Kidney capillary endothelial cell (primary cell): Measurements from ENCODE around the gene IRF8.
"Not testable (repeated sequence)": the region's sequence is repeated elsewhere in the genome, so short reads cannot be mapped to it uniquely, and the experiment has no call there.

ENCODE experiments used
- DNase-seq: peaks from one replicate; pipeline ENCODE4 v3.0.0-alpha.2; 2018; ENCODE audit warnings: low spot score

IRF8 gene

DNA sequence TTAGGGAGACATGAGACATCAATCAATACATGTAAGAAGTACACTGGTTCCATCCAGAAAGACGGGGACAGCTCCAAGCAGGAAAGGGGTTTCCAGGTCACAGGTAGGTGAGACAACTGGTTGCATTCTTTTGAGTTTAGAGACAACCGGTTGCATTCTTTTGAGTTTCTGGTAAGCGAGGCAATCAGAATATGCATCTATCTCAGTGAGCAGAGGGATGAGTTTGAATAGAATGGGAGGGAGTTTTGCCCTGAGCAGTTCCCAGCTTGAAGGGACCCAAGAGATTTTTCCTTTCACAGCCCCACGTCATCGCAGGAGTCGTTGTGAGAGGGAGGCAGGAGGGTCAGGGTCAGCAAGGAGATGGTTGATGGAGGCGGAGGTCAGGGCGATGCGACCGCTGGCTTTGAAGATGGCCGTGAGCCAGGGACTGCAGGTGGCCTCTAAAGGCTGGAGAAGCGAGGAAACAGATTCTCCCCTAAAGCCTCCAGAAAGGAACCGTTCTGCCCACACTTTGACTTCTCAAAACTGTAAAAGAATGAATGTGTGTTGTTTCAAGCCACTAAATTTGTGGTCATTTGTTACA is 36.5 kb downstream of the IRF8 start:
- no peak for DNase-seq

DNA sequence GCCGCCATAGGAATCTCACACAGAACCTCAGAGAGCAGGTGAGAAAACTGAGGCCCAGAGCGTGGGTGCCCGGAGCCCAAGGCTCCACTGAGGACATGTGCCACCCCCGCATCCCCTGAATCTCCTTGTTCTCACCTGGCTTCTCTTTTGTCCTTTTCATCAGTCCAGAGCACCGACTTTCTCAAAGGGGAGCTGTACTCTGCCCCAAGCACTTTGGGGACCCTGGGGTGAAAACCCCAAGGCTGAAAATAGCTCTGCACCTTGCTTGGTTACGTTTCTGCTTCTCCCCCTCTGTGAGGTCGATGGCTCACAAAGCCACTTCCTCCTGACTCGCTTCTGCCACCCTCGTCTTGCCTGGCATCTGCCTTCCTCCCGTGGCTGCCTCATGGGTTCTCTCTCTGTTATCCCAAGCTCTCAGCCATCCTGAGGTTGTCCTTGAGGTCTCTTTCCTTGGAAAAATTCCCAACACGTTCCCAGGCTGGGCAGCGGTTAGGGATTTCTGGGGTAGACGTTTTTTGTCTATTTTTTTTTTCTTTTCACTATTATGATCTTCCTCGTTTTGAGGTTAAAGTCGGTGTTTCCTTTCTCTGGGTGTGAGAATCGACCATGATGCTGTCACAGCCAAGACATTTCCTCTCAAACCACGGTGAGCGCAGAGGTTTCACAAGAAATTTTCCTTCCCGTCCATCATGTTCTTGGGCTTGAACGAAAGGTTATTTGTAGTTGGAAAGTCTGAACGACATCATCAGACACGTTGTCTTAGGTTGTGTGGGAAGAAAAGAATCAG is 37.2 kb downstream of the IRF8 start:
- no peak for DNase-seq

DNA sequence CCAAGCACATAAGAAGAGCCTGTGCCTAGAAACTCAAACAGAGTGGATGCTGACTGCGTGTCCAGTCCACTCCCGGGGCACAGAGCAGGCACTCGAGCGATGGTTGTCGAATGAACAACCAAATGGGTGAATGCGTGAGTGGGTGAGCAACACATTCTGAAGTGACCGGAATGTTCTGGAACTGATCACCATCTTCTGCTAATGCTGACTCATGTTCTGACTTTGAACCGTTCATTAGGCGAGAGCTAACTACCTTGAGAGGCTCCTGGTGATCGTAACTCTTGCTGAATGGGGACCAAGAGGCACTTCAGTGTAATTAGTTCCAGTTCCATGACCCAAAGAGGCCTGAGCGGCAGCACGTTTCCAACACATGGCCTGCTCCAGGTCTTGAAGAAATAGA is 37.9 kb downstream of the IRF8 start:
- no peak for DNase-seq

DNA sequence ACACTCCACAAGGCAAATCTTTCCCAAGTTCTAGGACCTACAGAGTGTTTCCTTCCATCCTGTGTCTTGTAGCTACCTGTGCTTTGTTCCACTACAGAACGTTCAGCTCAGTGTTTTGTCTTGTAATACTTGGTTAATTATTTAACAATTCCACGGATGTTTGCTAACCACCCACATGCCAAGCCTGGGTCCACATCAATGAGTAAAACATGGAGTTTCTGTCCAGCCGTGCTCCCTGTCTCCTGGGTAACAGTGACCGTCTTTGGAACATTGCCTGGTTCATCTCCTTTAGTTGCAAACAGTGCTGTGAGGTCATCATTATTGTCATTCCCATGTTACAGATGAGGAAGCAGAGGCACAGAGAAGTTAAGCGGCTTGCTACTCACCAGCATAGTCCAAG is 41.3 kb downstream of the IRF8 start:
- no peak for DNase-seq

DNA sequence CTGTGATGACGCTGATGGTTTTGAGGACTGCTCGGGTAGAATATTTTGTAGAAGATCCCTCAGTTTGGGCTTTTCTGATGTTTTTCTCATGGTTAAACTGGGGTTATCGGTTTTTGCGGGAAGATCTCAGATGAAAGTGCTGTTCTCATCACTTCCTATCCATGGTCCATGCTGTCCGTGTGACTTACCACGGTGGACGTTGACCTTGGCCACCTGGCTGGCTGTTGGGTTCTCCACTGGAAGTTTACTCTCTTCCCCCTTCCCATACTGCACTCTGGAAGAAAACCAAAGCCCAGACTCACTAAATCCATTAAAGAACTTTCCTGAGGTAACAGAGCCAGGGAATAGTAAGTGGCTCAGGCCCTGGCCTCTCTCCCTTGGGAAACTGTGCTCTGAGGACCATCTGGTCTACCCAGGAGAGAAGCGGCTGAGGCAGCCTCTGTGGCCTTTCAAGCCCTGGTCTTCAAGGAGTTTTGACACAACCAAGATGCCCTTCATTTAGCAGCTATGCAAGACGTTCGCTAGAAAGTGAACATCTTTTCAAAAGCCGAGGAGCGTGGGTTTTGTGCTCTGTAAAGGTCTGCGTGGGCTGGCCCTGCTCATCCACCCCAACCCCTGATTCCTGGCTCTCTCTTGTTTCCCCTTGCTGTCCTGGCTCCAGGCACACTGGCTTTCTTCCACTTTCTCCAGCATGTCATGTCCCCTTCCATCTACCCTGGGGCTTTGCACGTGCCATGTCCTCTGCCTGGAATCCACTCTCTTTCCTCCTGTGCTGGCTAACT is 43.1 kb downstream of the IRF8 start:
- DNase-seq, result no peak

DNA sequence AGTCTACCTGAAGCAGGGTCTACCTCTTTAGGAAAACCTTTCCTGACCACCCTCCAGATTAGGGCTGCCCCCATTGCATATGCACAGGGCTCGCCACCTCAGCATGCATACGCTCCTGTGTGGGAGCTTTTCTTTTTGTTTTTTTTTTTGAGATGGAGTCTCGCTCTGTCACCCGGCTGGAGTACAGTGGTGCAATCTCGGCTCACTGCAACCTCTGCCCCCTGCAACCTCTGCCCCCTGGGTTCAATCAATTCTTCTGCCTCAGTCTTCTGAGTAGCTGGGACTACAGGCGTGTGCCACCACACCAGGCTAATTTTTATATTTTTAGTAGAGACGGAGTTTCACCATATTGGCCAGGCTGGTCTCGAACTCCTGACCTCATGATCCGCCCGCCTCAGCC is 43.7 kb downstream of the IRF8 start:
- DNase-seq, result not testable (repeated sequence)

DNA sequence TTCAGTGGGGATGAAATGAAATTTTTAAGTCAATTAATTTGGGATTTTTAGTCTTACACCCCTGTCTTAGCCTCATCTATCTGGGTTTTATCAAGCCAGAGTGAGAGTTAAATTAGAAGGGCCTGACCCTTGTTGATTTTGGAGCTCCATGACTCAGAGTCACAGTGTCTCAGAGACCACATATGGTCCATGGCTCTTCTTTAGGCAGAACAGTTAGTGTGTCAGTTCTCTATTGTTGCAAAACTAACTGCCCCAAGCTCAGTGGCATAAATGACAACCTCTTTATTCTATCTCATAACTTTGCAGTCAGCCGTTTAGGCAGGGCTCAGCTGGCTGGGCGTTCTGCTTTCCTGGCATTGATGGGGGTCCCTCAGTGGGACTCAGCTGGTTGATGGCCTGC is 44.7 kb downstream of the IRF8 start:
- DNase-seq, result no peak

DNA sequence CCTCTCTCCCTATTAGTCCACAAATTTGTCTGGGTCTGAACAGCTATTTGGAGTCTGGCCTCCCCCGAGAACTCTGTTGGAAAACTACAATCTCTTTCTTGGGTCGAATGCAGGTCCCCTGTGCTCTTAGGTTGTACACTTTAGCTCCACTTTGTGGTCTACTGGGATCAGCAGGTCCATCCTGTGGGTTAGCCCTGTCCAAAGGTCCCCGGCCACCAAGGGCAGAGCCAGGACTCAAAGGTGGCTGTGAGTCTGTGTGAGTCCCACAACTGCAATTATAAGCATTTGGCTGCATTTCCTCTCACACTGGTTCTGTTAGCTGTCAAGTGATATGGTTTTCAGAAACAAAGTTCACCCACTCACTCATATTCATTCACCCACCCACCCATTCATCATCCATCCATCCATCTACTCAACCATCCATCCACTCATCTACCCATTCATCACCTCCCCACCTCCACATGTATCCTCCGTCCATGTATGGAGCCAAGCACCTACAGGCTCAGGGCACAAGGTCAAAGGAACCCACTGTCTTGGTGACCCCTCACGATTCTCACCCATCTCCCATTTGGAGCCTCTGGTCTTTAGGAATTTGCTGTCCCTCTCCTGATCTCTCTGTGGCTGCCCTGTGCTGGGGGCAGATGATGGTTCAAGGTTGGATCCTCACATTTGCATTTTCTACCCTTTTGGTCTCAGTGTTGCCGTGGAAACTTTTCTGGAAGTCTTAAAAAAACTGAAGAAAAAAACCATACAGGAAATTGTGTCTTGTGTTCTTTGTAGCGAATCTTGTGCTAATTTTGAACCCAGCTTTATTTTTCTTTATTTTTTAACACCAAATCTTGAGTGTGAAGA is 45.8 kb downstream of the IRF8 start:
- DNase-seq, result no peak

DNA sequence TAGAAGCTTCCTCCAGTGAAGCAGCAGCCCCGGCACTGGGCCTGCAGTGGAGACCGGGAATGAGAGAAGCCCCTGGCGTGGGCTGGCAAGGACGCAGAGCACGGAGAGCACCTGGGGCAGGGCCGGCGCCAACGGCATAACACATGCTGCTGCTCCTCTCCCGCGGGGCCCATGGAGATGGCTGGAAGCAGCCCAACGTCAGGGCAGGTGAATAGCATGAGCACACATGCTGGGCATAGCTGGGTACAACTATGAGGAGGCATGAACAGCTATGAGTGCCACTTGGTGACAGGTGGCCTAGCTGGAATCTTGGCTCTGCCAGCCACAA is 46.4 kb downstream of the IRF8 start:
- DNase-seq, result no peak

DNA sequence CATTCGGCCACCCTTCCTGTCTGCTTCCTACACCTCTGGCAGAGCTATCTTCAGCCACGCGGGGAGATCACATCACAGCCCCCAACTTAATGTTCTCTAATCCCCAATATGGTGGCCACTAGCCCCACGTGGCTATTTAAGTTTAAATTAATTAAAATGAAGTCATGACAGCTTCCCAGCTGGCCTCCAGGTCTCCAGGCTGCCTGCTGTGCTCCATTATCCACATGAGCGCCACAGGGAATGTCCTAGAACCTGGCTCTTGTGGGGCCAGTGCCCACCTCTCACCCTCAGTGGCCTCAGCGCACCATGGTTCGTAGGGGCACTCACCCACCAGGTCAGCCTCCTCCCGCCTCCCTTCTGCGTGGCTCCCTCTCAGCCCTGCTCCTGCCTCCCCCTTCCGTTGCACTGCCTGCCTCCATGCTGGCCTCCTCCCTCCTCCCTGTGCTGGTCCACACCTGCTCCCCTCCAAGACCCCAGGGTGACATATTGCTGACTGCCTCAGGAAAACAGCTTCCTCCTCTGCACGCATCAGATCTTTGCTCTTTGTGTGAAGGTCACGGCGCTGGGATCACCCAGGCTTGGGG is 47.7 kb downstream of the IRF8 start:
- DNase-seq, result no peak

DNA sequence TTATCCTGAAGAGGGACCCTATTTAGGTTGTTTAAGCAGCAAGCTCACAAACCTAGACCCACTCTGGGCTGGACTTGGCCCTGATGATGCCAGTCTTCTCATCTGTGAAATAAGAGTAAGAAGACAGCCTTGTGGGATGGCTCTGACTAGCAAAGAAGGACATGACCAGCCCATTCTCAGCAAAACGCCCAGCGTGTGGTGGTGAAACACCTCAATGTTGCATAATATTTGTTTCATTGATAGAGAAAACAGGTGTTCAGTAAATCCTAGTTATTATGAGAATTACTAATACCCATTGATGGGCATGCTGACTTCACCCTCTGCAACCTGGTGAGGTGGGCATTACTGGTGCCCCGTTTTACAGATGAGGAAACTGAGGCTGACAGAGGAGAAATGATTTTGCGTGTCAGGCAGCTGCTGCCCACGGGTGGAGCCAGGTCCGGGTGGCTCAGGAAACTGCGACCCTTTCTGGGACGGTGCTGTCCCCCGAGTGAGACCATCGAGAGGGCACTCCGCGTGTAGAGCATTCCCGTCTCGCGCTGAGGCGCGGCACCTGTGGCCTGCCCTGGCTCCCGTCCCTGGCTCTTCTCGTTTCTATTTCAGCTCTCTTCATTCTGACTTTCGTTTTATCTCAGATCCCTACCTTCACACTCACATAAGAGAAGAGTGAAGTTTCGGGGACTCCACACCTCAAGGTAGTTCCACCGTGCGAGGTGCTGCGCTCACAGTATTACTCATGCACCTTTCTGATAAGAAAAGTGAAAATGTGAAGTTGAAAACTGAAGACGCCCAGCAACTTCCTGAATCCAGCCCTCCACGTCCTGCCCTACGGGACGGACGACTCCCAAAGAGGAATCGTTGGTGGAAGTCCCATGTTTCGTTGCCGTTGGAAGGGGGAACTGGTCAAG is 48.5 kb downstream of the IRF8 start:
- no peak for DNase-seq

DNA sequence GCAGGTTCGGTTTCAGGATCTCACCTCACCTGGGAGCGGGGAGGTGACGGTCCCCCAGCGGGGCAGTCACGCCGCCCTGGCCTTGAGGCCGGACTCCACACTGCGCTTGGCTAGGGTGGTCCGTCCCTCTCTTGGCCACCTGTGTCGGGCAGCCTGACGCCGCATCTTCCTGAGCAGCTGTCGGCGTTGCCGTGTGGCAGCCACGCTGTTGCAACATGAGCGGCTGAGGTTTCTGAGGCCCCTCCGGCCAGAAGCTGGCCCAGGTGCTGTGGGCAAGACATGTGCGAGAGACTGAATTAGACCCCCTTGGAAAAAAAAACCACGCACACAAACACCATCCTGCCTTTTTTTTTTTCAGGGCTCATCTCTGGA is 49.2 kb downstream of the IRF8 start:
- DNase-seq, result no peak

DNA sequence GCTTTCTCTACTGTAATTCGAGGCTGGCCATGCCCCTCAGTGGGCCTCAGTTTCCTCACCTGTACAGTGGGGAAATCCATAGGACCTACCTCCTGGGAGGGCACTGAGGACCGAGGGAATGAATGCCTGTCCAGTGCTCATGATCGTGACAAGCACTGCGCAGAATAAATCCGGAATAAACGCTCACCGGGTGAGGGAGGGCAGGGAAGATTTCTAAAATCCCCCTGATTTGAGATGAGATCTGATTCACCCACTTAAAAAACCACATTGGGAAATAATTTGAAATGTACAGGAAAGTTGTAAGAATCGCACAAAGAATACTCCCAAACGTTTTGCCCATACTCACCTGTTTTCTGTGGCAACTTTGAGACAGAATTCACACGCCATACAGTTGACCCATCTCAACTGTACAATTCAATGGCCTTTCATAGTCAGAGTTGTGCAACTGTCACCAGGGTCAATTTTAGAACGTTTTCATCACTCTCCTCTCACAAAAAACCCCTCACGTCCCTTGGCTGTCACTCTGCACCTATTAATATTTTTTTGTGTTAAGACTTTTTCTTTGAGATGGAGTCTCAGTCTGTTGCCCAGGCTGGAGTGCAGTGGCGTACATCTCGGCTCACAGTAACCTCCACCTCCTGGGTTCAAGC is 49.8 kb downstream of the IRF8 start:
- no peak for DNase-seq

DNA sequence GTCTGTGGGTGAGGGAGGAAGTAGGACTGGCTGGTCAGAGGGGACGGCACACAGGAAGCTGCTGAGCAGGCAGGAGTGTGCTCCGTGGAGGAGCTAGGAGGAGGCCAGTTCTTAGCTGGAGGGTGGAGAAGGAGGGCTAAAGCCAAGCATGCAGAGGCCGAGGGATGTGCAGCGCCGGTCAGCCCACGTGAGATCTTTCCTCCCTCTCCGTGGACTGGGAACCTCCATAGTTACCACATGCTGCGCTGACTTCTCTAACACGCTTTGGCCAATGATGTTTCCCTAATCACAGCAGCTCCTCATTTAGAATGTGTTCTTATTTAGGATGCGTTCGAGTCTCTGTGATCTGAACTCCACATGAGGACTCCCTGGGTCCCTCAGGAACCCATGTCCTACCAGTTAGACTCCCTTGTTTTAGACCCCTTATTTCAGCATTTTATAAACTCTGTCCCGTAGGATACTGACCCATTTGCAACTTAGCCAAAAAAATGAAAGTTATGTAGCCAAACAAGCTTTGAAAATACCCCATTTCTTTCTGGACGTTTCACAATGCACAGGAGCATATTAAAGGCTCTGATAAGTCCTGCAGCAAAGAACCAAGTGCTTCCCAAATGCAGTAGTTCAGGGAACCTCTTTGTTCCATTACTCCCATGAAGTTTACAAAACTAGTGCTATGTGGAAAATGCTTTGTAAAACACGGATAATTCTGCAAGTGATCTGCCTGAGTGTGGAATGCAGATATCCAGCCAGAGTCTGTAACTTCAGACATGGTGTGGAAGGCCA is 51.4 kb downstream of the IRF8 start:
- no peak for DNase-seq

DNA sequence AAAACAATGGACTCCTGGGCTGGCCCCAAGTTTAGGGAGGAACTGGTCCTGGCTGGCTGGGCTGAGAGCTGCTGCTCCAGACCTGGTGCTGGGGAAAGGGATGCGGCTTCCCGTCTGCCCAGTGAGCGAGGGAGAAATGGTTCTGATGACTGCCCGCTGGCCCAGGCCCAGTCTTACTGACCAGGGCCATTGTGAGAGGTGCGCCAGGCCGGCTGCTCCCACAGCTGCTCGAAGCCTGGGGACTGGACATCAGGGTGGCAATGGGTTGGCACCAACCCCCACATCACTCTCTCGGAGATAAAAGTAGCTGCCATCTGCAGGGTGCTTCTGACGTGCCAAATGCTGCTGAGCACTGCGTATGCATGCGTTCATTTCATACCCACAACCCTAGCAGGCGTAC is 53.2 kb downstream of the IRF8 start:
- no peak for DNase-seq

DNA sequence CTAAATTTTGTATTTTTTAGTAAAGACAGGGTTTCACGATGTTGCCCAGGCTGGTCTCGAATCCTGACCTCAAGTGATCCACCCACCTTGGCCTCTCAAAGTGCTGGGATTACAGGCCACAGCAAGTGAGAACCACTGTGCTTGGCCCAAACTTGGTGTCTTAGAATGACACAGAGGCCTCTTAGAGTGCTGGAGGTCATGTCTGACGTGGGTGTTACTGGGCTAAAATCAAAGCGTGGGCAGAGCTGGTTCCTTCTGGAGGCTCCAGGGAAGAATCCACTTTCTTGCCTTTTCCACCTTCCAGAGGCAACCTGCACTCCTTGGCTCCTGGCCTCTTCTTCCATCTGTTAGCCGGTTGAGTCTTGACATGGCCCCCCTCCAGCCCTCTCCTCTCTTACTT is 53.8 kb downstream of the IRF8 start:
- DNase-seq, result no peak

DNA sequence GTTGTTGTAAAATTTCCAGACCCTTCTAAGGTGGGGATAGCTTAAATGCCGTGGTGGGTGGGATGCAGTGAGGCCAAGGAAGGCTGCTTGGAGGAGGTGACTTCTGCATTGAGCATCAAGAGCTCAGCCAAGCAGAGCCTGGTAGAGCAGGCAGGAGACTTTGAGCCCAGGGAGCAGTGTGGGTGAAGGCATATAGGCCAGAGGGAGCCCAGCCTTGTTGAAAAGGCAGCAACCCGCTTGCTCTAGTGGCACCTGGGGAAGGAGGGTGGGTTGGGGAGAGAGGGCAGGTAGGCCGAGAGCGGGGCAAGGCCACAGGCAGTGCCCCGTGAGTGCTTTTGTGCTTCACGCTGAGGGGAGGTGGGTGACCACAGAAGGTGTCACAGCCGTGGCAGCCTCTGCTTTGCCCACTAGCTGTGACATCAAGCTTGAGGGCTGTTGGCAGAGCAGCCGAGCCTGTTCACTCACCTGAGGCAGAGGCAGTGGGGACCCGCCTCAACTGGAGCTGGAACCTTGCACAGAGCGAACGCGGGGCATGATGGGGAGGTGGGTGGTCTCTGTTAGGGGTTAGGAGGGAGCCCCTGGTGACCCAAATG is 56.1 kb downstream of the IRF8 start:
- DNase-seq, result no peak

DNA sequence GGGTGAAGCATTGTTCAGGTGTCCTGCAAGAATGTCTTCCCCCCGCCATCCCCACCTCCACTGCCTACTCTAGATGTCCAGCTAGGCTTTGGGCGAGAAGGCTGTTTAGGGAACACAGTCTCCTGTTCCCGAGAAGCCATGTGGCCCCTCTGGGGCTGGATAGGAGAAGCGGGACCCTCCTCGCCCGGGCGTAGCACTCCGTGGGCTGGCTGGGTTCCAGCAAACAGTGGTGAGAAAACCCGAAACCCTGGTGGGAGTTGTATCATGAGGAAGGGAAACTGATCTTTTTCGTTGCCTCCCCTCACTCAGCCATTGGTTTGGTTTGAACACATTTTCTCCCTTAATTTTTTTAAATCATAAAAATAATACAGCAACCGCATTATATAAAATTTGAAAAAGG is 56.6 kb downstream of the IRF8 start:
- DNase-seq, result no peak

DNA sequence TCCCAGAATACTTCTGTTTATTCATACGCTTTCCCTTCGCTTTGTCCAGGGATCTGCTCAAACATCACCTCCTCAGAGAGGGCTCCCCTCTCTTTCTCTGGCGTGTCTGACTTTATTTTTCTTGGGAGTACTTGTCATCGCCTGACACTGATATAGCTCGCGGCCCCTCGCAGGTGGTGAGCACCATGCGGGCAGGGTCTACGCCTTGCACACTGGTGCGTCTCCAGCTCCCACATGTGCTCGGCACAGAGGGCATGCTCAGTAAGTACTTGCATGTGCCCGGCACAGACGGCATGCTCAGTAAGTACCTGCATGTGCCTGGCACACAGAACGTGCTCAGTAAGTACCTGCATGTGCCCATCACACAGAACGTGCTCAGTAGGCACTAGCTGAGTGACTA is 57.5 kb downstream of the IRF8 start:
- DNase-seq, result no peak
